Stimulated activated CD8-positive, alpha-beta memory T cell treated with anti-CD3 and anti-CD28 coated beads, Interleukin-12 subunit alpha, Interleukin-12 subunit beta, amount 100 ng/mL, for 1 hour (primary cell): ENCODE results near the gene MATN4.

Experiments
- DNase-seq: peaks from one replicate; pipeline ENCODE4 v3.0.0-alpha.2; 2020; ENCODE audit warnings: low read depth

MATN4 gene

DNA sequence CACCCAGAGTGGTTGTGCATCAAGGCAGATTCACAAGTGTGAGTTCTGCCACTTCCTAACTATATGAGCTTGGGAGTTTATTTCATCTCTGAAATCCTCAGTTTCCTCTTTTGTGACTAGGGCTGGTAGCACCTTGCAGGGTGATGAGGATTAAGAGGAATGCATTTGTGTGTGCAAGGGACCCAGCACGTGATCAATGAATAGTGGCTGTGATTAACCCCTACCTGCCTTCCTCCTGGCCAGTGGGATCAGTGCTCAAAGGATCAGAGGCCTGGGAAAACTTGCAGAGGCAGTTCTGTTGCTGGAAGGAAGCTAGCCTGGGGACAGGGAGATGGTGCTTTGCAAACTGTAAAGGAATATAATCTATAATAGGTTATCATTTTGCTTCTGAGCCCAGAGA lies 32.9 kb upstream of the MATN4 start:
- no peak for DNase-seq

DNA sequence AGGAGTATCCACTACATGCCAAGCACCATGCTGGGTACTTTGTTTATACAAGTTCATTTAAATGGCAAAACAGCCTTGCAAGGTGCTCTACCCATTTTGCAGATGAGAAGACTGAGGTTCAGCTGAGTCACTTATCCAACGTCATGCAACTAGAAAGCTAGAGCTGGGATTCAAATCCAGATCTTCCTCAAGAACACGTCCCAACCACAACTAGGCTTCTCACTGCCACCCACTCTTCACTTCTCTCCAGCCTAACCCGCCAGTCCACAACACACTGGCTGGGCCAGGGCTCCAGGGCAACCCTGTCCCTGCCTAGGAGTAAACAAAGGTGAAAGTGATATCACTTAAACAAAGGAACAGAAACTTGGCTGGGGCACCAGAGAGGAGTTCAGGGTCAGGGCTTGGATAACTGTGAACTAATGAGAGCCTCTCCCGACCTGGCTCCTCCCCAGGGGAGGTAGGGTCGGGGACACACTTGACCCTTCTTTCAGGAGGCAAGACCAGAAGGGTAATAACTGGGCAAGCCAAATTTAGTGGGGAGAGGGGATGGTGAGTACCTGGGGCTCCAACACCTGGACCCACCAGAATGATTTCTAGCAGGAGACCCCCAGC lies 32.2 kb upstream of the MATN4 start:
- no peak for DNase-seq

DNA sequence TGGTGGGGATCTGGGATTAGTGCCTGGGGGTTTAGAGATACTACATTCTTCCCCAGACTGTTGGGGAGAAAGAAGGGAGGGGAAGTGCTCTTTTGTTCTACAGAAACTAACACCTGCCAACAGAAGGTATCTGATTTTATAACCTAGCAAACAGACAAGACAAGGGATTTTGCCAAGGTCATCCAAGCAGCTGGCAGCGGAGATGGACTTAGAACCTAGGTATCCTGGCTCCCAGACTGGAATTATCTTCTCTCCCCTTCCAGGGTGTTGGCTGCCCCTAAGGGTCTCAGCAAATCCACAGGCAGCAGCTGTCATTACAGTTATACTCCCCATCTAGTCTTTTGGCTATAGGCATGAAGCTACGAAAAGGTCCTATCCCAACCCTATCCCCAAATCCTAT lies 31.7 kb upstream of the MATN4 start:
- no peak for DNase-seq

DNA sequence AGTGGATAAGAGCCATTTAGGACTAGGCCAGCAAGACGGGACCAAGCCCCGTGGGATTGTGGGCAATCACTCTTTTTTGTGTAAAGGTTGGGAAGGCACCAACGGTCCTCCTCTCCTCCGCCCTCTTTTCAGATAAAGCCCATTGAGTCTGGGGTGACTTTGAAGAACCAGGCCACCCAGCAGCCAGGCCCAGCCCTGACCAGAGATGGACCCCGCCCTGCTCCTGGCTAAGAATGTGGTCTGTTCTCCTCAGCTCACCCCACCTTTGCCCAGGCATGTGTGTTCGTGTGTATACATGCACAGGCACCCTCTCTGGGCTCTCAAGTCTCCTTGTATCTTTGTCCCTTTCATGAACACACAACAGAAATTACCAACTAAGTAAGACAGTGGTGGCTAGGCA lies 31.0 kb upstream of the MATN4 start:
- no peak for DNase-seq

DNA sequence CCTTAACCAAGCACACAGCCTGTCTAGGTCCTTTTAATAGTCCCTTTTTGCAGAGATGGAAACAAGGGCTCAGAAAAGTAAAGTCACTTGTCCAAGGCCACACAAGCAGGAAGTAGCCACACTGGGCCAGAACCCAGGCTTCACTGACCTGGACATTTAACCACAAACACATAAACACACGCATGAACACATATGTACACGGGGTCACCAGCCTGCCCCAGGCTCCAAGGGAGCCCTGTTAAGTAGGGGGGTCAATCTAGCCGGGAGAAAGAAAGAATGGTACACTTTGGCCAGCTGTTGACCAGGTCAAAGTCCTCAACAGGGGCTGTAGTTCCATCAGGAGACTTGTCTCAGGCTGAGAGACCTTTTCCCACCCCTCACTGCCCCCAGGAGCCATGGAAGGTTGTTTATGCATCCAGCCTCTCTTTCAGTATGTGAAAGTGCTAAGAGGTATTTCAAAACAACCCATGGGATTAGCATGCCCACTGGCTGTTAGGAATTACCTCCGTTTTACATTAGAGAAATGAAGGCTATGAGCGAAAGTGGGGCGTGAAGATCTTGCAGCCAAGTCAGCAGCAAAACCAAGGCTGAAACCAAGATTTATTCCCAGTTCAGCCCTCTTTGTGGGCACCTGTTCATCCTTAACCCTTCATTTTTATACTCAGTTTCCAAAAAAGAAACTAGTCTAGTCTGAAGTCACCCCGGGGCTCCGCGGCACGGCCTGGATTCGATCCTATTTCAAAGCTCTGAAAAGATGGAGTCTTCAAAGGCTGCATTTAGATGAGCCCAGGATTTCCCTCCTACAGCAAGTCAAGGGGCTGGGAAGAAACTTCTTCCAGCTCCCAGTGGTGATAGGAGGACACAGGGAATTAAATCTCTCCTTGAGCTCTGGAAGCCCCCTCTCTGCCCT lies 30.3 kb upstream of the MATN4 start:
- DNase-seq = no peak

DNA sequence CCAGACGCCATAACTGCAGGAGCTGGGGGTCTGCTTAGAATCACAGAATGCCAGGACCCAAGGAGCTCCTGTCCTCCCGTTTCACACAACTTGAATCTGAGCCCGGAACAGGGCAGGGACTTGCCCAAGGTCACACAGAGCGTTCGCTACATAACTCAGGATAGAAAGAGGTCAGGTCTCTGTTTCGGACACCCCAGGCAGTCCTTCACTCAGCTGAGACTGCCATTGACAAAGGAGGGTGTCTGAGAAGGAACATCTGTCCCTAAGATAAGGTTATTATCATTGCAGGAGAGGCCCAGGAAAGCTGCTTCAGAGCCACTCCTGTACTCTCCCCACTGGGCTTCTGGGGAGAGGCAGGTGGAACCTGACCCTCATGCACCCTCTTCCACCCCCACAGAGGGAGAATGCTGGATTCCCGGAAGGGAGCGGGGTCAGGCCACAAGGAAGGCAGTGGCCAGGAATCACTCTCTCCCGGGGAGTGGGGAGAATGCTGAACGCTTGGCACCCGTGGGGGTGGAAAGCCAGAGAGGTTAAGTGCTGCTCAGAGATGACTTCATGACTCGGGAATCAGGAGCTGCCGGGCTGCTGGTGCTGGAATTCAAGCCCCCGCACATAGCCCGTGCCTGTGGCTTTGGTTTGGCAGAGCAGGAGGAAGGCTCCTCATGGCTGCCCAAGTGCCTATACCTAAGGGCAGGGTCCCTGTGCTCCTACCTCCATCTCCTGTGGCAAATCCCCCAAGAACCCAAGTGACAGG lies 29.4 kb upstream of the MATN4 start:
- no peak for DNase-seq

DNA sequence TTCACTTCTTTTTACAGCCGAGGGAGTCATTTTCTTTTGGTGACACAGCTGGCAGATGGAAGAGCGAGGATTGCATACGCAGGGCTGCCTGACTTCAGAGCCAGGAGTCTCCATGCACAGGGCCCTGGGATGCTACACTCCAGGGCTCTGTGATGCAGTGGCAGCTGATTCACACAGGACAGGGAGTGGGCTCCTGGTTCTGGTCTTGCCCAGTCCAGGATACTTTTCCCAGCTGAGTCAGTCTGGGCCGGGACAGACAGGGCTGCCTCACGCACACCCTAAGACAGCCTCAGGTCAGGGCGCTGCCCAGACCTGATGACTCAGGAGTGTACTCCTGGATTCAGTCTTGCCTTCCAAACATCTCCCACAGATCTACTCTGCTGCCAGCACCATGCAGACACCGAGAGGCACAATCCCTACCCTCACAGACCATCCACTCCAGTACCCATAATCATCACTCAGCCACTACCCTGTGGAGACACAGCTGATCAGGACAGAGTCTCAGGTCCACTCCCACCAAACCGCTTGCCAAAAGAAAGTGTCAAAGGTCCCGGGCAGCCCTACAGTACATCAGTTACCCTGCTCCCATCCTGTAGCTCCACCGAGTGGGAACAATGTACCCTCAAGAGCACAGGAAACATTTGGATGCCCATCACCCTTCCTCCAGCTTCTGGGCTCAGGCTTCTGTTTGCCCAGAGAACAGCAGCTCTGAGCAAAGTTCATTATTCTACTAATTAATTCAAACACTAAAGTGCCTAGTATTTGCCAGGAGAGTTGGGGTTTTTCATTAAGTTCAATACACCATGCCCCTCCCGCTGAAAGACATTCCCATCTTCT lies 28.6 kb upstream of the MATN4 start:
- DNase-seq = no peak

DNA sequence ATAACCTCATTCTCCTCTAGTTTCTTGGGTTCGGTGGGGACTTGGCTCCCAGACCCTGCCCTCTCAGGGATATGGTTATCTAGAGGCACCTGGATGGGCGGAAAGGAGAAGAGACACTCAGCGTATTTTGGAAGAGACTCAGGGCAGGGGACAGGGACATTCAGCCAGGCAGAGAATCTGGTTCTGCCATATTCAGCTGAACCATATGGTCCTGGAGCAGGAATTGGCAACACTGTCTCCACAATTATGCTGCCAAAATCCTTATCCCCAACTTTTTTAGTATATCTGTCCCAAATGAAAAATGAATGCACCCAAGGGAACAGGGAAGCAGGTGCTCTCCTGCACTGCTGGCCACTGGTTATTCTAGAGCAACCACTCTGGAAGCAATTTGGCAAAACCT lies 22.4 kb upstream of the MATN4 start:
- no peak for DNase-seq

DNA sequence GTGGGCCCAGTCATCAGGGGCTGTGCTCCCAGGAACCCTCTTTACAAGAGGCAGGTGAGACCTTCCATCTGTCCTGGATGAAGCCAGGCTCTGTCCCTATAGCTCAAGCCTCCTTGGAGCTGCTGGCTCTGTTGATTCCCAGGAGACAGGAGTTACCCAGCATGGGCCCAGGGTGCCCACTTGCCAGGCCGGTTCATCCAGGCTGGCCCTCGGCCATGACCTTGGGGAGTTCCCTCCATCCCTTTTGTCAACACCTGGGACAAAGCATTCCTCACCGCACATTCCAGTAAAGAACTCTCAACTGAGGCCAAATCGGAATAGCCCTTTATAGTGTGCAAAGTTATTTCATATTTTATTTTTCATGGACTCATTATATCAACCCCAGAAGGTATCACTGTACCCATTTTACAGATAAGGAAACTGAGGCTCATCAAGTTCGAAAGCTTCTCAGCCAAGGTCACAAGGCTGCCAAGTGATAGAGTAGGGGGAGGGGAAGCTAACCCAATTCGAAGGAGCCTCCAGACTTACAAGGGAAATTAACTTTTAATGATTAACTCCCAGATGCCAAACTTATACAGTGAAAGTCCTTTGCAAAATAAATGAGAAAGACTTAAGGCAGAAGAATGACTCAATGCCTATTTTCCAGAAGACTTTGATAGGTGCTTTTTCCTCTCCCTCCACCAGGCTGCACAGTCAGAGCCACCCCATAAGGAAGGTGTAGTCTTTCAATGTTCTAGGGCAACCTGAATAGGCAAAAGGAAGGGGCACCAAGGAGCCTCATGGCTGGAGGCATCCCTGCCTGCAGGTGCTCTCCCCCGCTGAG lies 21.6 kb upstream of the MATN4 start:
- DNase-seq = no peak

DNA sequence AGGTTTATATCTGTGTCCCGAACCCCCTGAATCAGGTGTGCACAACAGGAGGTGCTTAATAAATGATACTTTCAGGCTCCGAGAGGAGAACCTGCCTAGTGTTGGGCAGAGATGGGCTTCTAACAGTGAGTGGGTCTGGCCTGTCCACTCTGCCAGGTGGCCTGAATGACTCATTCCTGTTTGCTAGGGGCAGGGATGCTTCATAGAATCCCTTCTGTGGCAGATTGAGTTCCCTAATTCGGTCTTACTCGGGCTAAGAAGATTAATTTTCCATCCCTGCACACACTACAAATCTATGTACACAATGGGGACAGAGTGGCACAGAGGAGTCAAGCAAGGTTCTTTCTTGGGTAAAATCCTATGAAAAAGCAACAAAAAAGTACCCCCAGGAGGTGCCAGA lies 20.4 kb upstream of the MATN4 start:
- DNase-seq = no peak

DNA sequence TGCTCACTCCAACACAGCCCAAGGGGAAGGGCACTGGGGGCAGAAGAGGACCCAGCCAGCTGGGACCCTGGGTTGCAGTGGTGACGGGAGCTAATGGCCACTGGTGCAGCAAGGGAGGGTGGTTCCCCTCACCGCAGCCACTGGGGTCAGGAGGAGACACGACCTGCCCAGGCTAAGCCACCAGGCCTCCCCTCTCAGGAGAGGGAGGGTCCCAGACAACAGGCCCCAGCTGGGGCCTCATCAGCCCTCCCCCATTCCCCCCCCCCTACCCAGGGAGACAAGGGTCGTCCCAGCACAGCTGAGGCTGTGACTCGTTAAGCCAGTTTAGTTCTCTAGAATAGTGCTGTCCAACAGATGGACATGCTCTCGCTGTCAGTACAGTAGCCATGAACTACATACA lies 17.3 kb upstream of the MATN4 start:
- DNase-seq = no peak

DNA sequence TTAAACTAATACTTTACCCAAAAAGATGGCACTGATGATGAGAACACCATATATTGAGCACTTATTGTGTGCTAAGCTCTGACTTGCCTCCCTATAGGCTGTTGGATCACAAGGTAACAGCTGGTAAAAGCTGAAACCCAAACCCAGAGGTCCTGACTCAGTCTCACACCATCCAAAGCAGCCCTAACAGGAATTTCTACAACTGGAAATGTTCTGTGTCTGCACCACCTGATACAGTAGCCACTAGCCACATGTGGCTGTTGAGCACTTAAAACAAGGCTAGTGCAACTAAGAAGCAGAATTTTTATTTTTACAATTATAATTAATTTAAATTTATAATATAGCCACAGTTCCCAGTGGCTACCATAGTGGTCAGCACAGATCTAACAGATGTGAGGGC lies 15.6 kb upstream of the MATN4 start:
- DNase-seq = no peak

DNA sequence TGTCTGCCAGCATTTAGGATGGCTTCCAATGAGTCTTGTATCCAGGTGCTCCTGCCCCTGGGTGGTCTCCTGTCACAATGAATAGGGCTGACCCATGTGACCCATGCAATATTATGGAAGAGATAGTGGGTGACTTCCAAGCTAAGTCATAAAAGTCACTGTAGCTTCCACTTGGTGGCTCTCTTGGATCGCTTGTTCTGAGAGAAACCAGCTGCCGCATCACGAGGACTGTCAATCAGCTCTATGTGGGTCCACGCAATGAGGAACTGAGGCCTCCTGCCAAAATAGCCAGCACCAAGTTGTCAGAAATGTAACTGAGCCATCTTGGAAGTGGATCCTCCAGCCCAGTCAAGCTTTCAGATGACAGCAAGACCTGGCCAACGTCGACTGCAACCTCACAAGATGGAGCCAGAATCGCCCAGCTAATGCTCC lies 14.9 kb upstream of the MATN4 start:
- no peak for DNase-seq

DNA sequence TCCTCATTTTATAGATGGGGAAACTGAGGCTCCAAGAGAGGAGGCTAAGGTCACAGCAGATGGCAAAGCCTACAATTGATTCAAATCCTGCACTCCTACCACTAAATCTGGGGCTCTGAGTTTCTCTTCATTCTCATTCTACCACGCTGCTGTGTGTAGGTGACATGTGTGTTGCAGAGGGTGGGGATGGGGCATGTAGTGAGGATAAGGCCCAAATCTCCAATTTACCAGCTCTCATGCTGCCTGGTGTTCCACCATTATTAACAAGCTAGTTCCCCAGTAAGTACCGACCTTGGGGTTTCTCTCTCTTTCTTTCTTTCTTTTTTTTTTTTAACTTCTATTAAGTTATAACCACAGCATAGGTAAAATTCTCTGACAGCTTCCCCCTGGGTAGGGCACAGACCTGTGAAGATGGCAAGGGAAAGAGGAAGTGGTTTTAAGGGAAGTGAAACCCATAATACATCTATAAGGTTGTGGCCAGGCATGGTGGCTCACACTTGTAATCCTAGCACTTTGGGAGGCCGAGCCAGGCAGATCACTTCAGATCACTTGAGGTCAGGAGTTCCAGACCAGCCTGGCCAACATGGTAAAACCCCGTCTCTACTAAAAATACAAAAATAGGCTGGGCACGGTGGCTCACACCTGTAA lies 13.0 kb upstream of the MATN4 start:
- no peak for DNase-seq

DNA sequence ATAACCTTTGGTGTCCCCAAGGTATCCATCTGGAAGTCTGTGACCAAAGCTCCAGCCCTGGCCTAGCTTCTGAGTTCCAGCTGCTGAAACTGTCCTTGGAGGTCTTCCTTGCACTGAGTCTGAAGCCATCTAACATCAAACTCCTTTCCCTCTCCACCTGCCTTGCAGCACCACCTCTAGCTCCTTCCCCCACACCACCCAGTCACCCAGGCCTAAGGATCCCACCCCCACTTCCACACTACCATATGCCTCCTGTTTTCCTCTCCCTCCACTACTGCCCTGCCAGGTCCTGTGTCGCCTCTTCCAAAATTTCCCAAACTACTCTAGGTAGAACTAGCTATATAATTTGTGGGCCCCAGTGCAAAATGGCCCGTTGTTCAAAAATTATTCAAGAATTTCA lies 10.8 kb upstream of the MATN4 start:
- DNase-seq = no peak

DNA sequence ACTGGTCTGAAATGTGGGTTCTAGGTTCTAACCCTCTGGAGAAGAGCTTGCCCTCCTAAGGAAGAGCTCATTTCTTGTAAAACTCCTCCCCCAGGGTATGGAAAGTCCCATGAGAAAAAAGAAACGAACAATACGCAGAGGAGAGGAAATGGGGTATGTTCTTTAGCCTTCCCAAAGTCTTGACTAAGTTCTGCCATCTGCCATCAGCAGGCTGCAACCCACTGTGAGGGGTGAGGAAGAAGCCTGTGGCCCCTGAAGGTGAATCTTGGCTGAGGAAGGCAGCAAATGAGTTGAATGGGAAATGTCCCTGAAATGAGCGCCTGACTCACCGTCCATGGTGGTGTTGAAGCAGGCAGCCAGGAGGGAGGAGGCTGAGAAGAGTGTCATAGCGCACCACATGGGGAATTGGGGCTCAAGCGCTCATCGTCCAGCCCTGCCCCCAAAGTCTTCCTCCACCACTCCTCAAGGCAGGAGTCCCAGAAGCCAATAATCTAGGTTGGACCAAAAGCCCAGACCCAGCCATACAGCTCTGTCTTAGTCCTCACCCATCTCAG lies 10.4 kb upstream of the MATN4 start:
- no peak for DNase-seq

DNA sequence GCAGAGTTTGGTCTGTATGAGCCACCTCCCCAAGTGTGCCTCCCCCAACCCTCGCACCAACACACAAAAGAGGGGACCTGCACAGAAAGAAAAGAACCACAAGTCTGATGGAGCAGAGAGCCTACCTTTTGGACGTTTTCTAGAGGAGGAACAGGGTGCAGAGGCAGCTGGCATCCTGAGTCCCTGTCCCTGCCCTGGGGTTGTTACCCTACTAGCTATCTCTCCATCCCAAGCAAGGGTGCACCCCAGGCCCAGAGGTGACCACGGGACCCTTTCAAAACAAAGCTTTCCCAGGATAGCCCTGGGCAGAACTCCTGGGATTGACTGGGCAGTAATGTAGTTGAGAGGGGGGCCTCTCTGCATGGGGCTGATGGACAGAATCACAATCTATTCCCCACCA lies 9.7 kb upstream of the MATN4 start:
- DNase-seq = no peak

DNA sequence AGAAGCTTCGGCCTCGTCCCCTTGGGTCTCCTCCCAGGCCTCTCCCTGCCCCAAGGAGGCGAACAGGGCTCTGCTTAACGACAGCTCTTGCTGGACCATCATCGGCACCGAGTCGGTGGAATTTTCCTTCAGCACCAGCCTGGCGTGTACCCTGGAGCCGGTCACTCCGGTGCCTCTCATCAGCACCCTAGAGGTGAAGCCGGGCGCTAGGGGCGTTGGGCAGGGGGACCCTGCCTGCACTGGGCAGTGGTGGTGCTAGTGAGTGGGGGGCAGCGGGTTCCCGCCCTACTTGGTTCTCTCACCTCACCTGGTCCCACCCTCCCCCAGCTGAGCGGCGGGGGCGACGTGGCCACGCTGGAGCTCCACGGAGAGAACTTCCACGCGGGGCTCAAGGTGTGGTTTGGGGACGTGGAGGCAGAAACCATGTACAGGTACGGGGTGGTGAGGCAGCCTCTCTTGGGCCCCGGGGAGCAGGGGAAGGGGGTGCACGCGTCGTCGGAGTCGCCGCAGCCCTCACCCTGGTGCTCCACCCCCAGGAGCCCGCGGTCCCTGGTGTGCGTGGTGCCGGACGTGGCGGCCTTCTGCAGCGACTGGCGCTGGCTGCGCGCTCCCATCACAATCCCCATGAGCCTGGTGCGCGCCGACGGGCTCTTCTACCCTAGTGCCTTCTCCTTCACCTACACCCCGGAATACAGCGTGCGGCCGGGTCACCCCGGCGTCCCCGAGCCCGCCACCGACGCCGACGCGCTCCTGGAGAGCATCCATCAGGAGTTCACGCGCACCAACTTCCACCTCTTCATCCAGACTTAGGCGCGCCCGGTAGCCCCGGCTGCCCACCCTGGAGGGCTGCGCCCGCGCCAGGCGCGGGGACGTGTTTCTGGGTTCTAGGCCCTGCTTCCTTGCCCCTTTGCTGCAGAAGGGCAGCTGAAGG lies 8.3 kb upstream of the MATN4 start:
- no peak for DNase-seq

DNA sequence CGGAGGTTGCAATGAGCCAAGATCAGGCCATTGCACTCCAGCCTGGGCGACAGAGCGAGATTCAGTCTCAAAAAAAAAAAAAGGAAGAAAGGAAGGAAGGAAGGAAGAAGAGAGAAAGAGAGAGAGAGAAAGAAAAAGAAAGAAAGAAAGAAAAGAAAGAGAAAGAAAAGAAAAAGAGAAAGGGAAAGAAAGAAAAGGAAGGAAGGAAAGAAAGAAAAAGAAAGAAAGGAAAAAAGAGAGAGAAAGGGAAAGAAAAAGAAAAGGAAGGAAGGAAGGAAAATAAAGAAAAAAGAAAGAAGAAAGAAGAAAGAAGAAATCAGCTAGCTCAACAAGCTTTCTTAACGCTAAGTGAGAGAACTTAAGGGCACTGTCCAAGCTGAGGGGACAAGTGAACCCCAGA lies 7.6 kb upstream of the MATN4 start:
- DNase-seq = no peak
